ENCODE measurements around the gene PBXIP1.

GRCh38 chr1:154974102-154974807 lies 18.4 kb upstream of the PBXIP1 start, which contains the start of gene CKS1B:
- TF ChIP-seq CTCF (IDR thresholded peaks at IDR 0.05; ENCODE audit: low read depth, low read length) (no peak), EZH2phosphoT487 (IDR thresholded peaks at IDR 0.05; ENCODE audit: low read depth) (no peak)

Measured in OCI-LY3 (cell line).